OCI-LY3 (cell line): ENCODE measurements around the gene IQSEC1.
A peak's percentile ranks its signal among the peaks of the same experiment; 100 is the strongest.

Experiments
- H2AFZ ChIP-seq: fragments of 200-600, 300-600 bp; shearing (Covaris generic); 2 replicates; pipeline ENCODE4 v1.6.0; 2014; ENCODE audit warnings: antibody characterized with exemption, low read depth, low read length
- H3K27ac ChIP-seq: fragments of 200-600, 300-600 bp; sonication (generic); 2 replicates; pipeline ENCODE4 v1.5.1; 2014; ENCODE audit warnings: mild to moderate bottlenecking, low read length, moderate library complexity, mixed read lengths
- H3K27me3 ChIP-seq: fragments of 200-600, 300-600 bp; sonication (generic); 2 replicates; pipeline ENCODE4 v1.6.1; 2014; ENCODE audit warnings: low read depth, low read length, mixed read lengths
- H3K36me3 ChIP-seq: fragments of 200-600, 300-600 bp; sonication (generic); replicated peaks from 2 replicates; pipeline ENCODE3; 2014; ENCODE audit warnings: low read depth, low read length, mixed read lengths
- H3K4me1 ChIP-seq: fragments of 300-600, 200-600 bp; sonication (generic); 2 replicates; pipeline ENCODE4 v1.6.1; 2014; ENCODE audit warnings: low read length, mixed read lengths
- H3K4me2 ChIP-seq: fragments of 200-600, 300-600 bp; sonication (generic); 2 replicates; pipeline ENCODE4 v1.6.1; 2014; ENCODE audit warnings: low read length, mixed read lengths
- H3K4me3 ChIP-seq: fragments of 300-600, 200-600 bp; sonication (generic); 2 replicates; pipeline ENCODE4 v1.5.1; 2014; ENCODE audit warnings: antibody characterized with exemption, mild to moderate bottlenecking, low read length, moderate library complexity
- H3K79me2 ChIP-seq: fragments of 300-600, 200-600 bp; shearing (Covaris generic); 2 replicates; pipeline ENCODE4 v1.6.1; 2014; ENCODE audit warnings: mild to moderate bottlenecking, low read length, mixed read lengths
- H3K9ac ChIP-seq: fragments of 300-600, 200-600 bp; shearing (Covaris generic); 2 replicates; pipeline ENCODE4 v1.6.0; 2014; ENCODE audit warnings: mild to moderate bottlenecking, low read length, moderate library complexity
- H3K9me3 ChIP-seq: fragments of 200-600, 300-600 bp; shearing (Covaris generic); 2 replicates; pipeline ENCODE4 v1.6.1; 2014; ENCODE audit warnings: low read length, mixed read lengths; ENCODE audit not compliant: insufficient read depth
- H4K20me1 ChIP-seq: fragments of 200-600, 300-600 bp; sonication (generic); 2 replicates; pipeline ENCODE4 v1.6.1; 2016; ENCODE audit warnings: low read length, mixed read lengths; ENCODE audit not compliant: insufficient read depth
- CTCF ChIP-seq: fragments of 200-600, 300-600 bp; sonication (generic); IDR thresholded peaks from 2 replicates; pipeline ENCODE4 v1.5.1; 2014; ENCODE audit warnings: antibody characterized with exemption, low read length, low read depth
- EZH2phosphoT487 ChIP-seq: fragments of 200-600 bp; shearing (Covaris generic); IDR thresholded peaks from 2 replicates; pipeline ENCODE4 v1.6.1; 2018; ENCODE audit warnings: antibody characterized with exemption, mixed run types, low read depth

The IQSEC1 gene

DNA sequence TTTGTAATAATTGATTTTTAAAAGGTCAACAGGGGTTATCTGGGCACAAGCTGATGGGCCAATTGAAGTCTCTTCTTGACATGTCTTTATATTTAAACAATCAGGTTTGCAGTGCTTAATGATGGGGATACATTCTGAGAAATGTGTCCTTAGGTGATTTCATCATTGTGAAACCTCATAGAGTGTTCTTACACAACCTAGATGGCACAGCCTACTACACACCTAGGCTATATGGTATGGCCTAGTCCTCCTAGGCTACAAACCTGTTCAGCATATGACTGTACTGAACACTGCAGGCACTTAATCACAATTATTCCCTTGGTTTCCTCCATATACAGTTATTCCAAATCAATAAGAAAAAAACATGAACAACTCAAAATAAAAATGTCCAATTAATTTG, 75.8 kb downstream of the IQSEC1 start:
- Histone ChIP-seq H3K79me2 (peaks cover 99% of the 10 kb centered on the region), H3K27ac (no peak overlapping the region), H3K27me3 (no peaks in the 10 kb centered on the region), H4K20me1 (peaks cover 91% of the 10 kb centered on the region), H3K36me3 (peaks cover 50% of the 10 kb centered on the region), H3K9ac (no peak overlapping the region), H3K9me3 (no peaks in the 10 kb centered on the region), H2AFZ (no peak overlapping the region), H3K4me1 (peaks cover 75% of the 10 kb centered on the region), H3K4me3 (no peak overlapping the region), H3K4me2 (no peak overlapping the region)
- TF ChIP-seq EZH2phosphoT487 (no peak), CTCF (no peak)

DNA sequence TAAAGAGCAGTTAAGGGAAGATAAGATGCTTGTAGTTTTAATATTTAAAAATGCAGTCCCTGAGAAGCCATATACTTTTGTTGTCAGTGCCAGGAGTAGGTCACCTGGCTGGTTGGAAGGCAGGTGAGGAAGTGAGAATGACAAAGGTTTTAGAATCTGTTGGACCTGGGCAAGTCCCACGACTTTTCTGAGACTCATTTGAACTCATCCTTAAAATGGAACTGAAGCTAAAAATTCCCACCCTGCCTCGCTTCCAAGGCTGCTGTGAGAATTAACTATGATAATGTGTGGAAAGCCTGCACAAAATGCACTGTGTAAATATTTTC, 77.1 kb downstream of the IQSEC1 start:
- Histone ChIP-seq H3K36me3 (peaks cover 48% of the 10 kb centered on the region), H3K27me3 (no peaks in the 10 kb centered on the region), H4K20me1 (peaks cover 91% of the 10 kb centered on the region), H3K4me3 (peak overlapping the region; percentile 2; the same call in 1 of the 2 replicates), H3K9me3 (no peaks in the 10 kb centered on the region), H3K27ac (peak overlapping the region; percentile 54), H3K4me2 (peak overlapping the region; percentile 99), H3K4me1 (peaks cover 63% of the 10 kb centered on the region), H3K79me2 (peaks cover 99% of the 10 kb centered on the region), H2AFZ (no peak overlapping the region), H3K9ac (no peak overlapping the region)
- TF ChIP-seq EZH2phosphoT487 (no peak), CTCF (no peak)

- peaks cover 62% of the 10 kb centered on the region for H3K4me1 ChIP-seq
- H3K4me2 ChIP-seq, result peak overlapping the region; percentile 99
- peaks cover 99% of the 10 kb centered on the region for H3K79me2 ChIP-seq
- H3K27ac ChIP-seq, result peak overlapping the region; percentile 54
- peak overlapping the region; percentile 46 for H3K9ac ChIP-seq
- H2AFZ ChIP-seq, result no peak overlapping the region
- TF ChIP-seq CTCF, result no peak
- no peak for TF ChIP-seq EZH2phosphoT487
- peaks cover 48% of the 10 kb centered on the region for H3K36me3 ChIP-seq
- H4K20me1 ChIP-seq, result peaks cover 93% of the 10 kb centered on the region
- peak overlapping the region; percentile 90 for H3K4me3 ChIP-seq
- H3K9me3 ChIP-seq, result no peaks in the 10 kb centered on the region
- H3K27me3 ChIP-seq, result no peaks in the 10 kb centered on the region
Measured at GRCh38 chr3:12995389-12996180, 77.6 kb downstream of the IQSEC1 start.

- Histone ChIP-seq H3K4me1 (peaks cover 54% of the 10 kb centered on the region), H3K36me3 (peaks cover 48% of the 10 kb centered on the region), H3K9ac (peak overlapping the region; percentile 82), H3K4me3 (peak overlapping the region; percentile 90), H3K27ac (peak overlapping the region; percentile 54), H3K4me2 (peak overlapping the region; percentile 99), H3K79me2 (peaks cover 99% of the 10 kb centered on the region), H4K20me1 (peaks cover 93% of the 10 kb centered on the region), H2AFZ (no peak overlapping the region), H3K9me3 (no peaks in the 10 kb centered on the region), H3K27me3 (no peaks in the 10 kb centered on the region)
- TF ChIP-seq CTCF (peak; percentile 86), EZH2phosphoT487 (no peak)
Measured at GRCh38 chr3:12994607-12995388, 78.4 kb downstream of the IQSEC1 start.
